HEK293 (cell line): ENCODE data around the gene CSGALNACT2.
"Not testable (repeated sequence)": the region's sequence is repeated elsewhere in the genome, so short reads cannot be mapped to it uniquely, and the experiment has no call there.

Source experiments
- CTCF ChIA-PET: fragments of 350-600 bp; formaldehyde crosslinking; extraction: SDS; loops from one replicate; lab custom pipeline; 2021; ENCODE audit warnings: antibody characterized with exemption; lab: Yijun Ruan, JAX
- POLR2A ChIA-PET: fragments of 300-600 bp; formaldehyde crosslinking; extraction: SDS; loops from one replicate; lab custom pipeline; 2020; ENCODE audit warnings: antibody characterized with exemption, inconsistent platforms; lab: Yijun Ruan, JAX
- H3K27ac ChIP-seq: fragments of 200-500 bp; sonication (Bioruptor generic); 2 replicates; pipeline ENCODE4 v1.5.1; 2014; ENCODE audit warnings: low read depth, low read length, control low read depth, inconsistent platforms; ENCODE audit errors: extremely low read depth
- H3K36me3 ChIP-seq, 2 experiments: fragments of 200-500 bp in 1 of 2; sonication (Bioruptor generic) in 1 of 2; 1 replicate in 1 of 2; 2 replicates in 1 of 2; pipeline ENCODE4 v1.5.1; 2014 to 2017; ENCODE audit warnings: inconsistent platforms in 2 of 2, low read length in 2 of 2; ENCODE audit not compliant: control insufficient read depth in 2 of 2, insufficient read depth in 1 of 2
- H3K4me1 ChIP-seq: fragments of 200-500 bp; sonication (Bioruptor generic); 2 replicates; pipeline ENCODE4 v1.5.1; 2014; ENCODE audit warnings: mild to moderate bottlenecking, low read length, inconsistent platforms; ENCODE audit not compliant: control insufficient read depth, insufficient read depth
- H3K4me3 ChIP-seq: 2 replicates; pipeline ENCODE4 v1.5.1; 2011; ENCODE audit warnings: low read depth, mild to moderate bottlenecking, control low read depth, low read length, moderate library complexity
- H3K9me3 ChIP-seq: fragments of 200-500 bp; sonication (Bioruptor generic); 2 replicates; pipeline ENCODE4 v1.5.1; 2014; ENCODE audit warnings: low read depth, low read length, inconsistent platforms; ENCODE audit not compliant: control insufficient read depth, insufficient read depth
- EGR2 ChIP-seq: fragments of 450-650 bp; formaldehyde crosslinking; IDR thresholded peaks from 2 replicates; pipeline ENCODE4 v1.5.1; 2016; ENCODE audit warnings: low read depth, missing biosample characterization, missing genetic modification characterization
- ZFP41 ChIP-seq: fragments of 450-650 bp; formaldehyde crosslinking; IDR thresholded peaks from 2 replicates; pipeline ENCODE4 v1.5.1; 2016; ENCODE audit warnings: missing biosample characterization, missing genetic modification characterization, borderline replicate concordance
- ZIC2 ChIP-seq: fragments of 450-650 bp; formaldehyde crosslinking; IDR thresholded peaks from 2 replicates; pipeline ENCODE4 v1.5.1; 2016; ENCODE audit warnings: missing biosample characterization, missing genetic modification characterization
- ZNF121 ChIP-seq: fragments of 450-650 bp; formaldehyde crosslinking; IDR thresholded peaks from 2 replicates; pipeline ENCODE4 v1.5.1; 2016; ENCODE audit warnings: missing biosample characterization, missing genetic modification characterization
- ZNF148 ChIP-seq: fragments of 450-650 bp; formaldehyde crosslinking; IDR thresholded peaks from 2 replicates; pipeline ENCODE4 v1.5.0; 2017; ENCODE audit warnings: missing biosample characterization, missing genetic modification characterization, borderline replicate concordance
- ZNF2 ChIP-seq: fragments of 450-650 bp; formaldehyde crosslinking; IDR thresholded peaks from 2 replicates; pipeline ENCODE4 v1.5.1; 2016; ENCODE audit warnings: missing biosample characterization, missing genetic modification characterization
- ZNF239 ChIP-seq: fragments of 450-650 bp; formaldehyde crosslinking; IDR thresholded peaks from 2 replicates; pipeline ENCODE4 v1.5.1; 2016; ENCODE audit warnings: missing biosample characterization, missing genetic modification characterization
- ZNF324 ChIP-seq: fragments of 450-650 bp; formaldehyde crosslinking; IDR thresholded peaks from 2 replicates; pipeline ENCODE4 v1.5.1; 2016; ENCODE audit warnings: missing biosample characterization, missing genetic modification characterization
- ZNF341 ChIP-seq: fragments of 450-650 bp; formaldehyde crosslinking; IDR thresholded peaks from 2 replicates; pipeline ENCODE4; 2016; ENCODE audit warnings: low read depth, missing biosample characterization, missing genetic modification characterization
- ZNF510 ChIP-seq: fragments of 450-650 bp; formaldehyde crosslinking; IDR thresholded peaks from 2 replicates; pipeline ENCODE4 v1.5.1; 2018; ENCODE audit warnings: mild to moderate bottlenecking, missing genetic modification characterization, missing biosample characterization; ENCODE audit not compliant: insufficient replicate concordance
- TF ChIP-seq, protein P1 (sequence below): fragments of 450-650 bp; formaldehyde crosslinking; IDR thresholded peaks from 2 replicates; pipeline ENCODE4 v1.5.1; 2016; ENCODE audit warnings: missing biosample characterization, missing genetic modification characterization

CSGALNACT2 gene

DNA sequence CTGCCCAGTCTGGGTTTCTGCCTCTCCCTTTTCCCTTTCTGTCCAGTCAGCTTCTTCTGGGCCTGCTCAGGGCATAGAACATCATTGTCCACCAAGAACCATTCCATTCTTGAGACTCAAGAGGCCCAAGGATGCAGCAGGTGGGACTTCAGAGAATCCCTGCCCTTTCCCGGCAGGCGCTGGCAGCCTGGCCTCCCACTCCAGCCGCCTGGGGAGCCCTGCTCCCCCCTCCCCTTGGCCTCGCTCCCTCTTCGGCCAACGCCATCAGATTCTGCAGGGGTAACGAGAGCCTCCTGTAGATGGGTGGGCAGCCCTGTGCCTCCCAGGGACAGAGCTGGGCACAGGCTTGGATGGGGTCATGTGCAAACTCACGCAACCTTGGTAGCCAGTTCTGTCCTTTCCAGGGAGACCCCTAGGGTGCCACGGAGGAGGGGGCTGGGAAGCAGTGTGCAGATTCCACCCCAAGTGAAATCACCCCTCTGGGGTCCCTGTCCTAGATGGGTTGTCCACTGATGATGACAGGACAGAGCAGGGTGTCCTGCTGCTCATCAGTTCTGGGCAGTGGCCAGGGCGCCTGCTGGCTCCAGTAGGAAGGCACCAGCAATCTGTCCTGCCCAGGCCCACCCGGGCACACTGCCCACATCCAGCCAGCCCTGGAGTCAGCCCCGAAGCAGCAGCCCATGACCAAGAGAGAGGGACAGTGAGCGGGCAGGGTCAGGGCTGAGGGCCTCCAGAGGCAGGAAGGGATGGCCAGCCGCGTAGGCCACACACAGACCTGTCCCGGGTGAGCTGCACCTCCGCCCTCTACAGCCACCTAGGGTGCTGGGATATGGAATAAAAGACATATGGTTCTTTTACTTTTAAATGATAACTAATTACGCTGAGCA is 80.9 kb downstream of the CSGALNACT2 start:
- H3K27ac ChIP-seq = no peak overlapping the region
- H3K4me3 ChIP-seq = no peak overlapping the region
- CTCF ChIA-PET = interaction anchor here (0.6 kb wide), 1 partner anchor 600 kb away, joined by 5 read pairs; no protein-coding TSS in a partner anchor
- no peaks in the 10 kb centered on the region for H3K4me1 ChIP-seq
- H3K36me3 ChIP-seq = no peaks in the 10 kb centered on the region
- TF ChIP-seq ZNF510 = no peak
- H3K9me3 ChIP-seq = no peaks in the 10 kb centered on the region
- POLR2A ChIA-PET = no interaction called here

DNA sequence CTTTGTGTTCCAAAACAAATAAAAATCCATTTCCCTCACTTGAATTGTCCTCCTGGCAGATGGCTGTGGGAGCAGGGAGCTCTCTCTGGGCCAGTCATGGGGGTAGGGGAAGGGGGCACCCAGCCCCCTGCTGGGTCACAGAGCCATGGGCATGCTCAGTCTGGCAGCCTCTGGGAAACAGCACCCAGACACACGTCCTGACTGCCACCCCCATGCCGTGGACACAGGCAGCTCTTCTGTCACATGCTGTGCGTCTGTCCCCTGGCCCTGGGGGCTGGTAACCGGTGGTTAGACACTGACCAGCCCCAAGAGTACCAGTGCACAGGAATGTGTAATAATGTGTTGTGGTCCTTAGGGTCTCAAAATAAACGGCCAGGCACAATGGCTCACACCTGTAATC is 81.6 kb downstream of the CSGALNACT2 start:
- Histone ChIP-seq H3K4me1 (no peaks in the 10 kb centered on the region), H3K4me3 (no peak overlapping the region), H3K36me3 (no peaks in the 10 kb centered on the region), H3K9me3 (no peaks in the 10 kb centered on the region), H3K27ac (no peak overlapping the region)
- ChIA-PET CTCF (interaction anchor here (0.6 kb wide), 1 partner anchor 601 kb away, joined by 5 read pairs; no protein-coding TSS in a partner anchor), POLR2A (no interaction called here)
- TF ChIP-seq, protein P1, sequence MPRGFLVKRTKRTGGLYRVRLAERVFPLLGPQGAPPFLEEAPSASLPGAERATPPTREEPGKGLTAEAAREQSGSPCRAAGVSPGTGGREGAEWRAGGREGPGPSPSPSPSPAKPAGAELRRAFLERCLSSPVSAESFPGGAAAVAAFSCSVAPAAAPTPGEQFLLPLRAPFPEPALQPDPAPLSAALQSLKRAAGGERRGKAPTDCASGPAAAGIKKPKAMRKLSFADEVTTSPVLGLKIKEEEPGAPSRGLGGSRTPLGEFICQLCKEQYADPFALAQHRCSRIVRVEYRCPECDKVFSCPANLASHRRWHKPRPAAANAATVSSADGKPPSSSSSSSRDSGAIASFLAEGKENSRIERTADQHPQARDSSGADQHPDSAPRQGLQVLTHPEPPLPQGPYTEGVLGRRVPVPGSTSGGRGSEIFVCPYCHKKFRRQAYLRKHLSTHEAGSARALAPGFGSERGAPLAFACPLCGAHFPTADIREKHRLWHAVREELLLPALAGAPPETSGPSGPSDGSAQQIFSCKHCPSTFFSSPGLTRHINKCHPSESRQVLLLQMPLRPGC (tag by site-specific recombination) = no peak
- TF ChIP-seq EGR2 (tag by site-specific recombination) (no peak), ZNF239 (no peak), ZNF148 (tag by site-specific recombination) (no peak), ZNF2 (tag by site-specific recombination) (no peak), ZNF324 (no peak), ZNF341 (tag by site-specific recombination) (no peak)

- H3K4me1 ChIP-seq, POLR2A ChIA-PET, H3K36me3 ChIP-seq, H3K9me3 ChIP-seq, H3K27ac ChIP-seq, H3K4me3 ChIP-seq: not testable (repeated sequence)
- TF ChIP-seq ZNF121 = 0 out of 2 replicates have a peak, but pooled peaks have one; percentile 53
- CTCF ChIA-PET = interaction anchor here (0.6 kb wide), 2 partner anchors 10 to 601 kb away, joined by 3 to 5 read pairs; no protein-coding TSS in a partner anchor
Measured at GRCh38 chr10:43220251-43220650, 82.0 kb downstream of the CSGALNACT2 start.

DNA sequence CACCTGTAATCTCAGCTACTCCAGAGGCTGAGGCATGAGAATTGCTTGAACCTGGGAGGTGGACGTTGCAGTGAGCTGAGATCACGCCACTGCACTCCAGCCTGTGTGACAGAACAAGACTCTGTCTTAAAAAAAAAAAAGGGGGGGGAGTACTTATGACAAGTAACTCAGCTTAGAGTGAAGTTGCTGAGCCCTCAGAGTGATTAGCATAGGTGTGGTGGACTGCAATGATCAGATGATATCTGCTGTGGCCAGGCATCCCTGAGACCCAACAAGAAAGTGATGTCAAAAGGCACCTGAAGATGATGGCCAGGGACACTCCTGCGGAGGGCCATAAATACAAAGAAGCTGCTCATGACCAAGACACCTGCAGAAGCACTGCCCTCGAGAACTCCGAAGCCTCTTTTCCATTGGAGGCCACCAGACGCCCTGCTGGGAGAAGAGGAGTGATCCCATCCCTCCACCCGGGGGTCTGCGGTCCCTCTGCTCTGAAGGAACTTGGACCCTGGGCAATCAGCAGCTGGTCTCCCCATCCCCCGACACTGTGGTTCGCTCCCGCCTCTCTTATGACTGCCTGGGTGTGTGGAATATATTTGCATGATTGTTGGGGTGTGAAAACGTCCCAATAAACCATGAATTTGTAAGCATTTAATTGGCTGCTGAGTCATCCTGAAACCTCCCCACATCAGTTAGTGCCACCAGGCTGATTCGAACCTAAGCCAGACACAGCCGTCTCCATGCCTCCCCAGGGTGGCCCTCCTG is 82.6 kb downstream of the CSGALNACT2 start:
- Histone ChIP-seq H3K9me3 (no peaks in the 10 kb centered on the region), H3K4me1 (no peaks in the 10 kb centered on the region), H3K36me3 (no peaks in the 10 kb centered on the region), H3K27ac (no peak overlapping the region), H3K4me3 (no peak overlapping the region)
- CTCF ChIA-PET = interaction anchor here (0.6 kb wide), 2 partner anchors 10 to 131 kb away, joined by 3 read pairs; no protein-coding TSS in a partner anchor
- POLR2A ChIA-PET = no interaction called here
- TF ChIP-seq ZIC2 = peak; percentile 42
- TF ChIP-seq ZNF324 = no peak
- no peak for TF ChIP-seq ZFP41 (tag by site-specific recombination)
